Stimulated activated naive CD8-positive, alpha-beta T cell treated with anti-CD3 and anti-CD28 coated beads, Interleukin-15, Interleukin-2, amounts not matched to agents 100 ng/mL and 50 ng/mL, for 24 hours (primary cell): Measurements from ENCODE around the gene CHMP4A.

Source experiments
- H3K27ac Mint-ChIP-seq: one replicate; pipeline ENCODE4 v1.8.0; 2021; ENCODE audit warnings: mild to moderate bottlenecking, mixed read lengths
- H3K27me3 Mint-ChIP-seq: one replicate; pipeline ENCODE4 v1.8.0; 2021; ENCODE audit warnings: mixed read lengths
- H3K36me3 Mint-ChIP-seq: one replicate; pipeline ENCODE4 v1.8.0; 2021; ENCODE audit warnings: low read depth, mixed read lengths
- H3K4me1 Mint-ChIP-seq: one replicate; pipeline ENCODE4 v1.8.0; 2021; ENCODE audit warnings: low read depth, mixed read lengths
- H3K4me3 Mint-ChIP-seq: one replicate; pipeline ENCODE4 v1.8.0; 2021; ENCODE audit warnings: mild to moderate bottlenecking, mixed read lengths
- H3K9me3 Mint-ChIP-seq: one replicate; pipeline ENCODE4 v1.8.0; 2021; ENCODE audit warnings: mixed read lengths

CHMP4A gene

DNA sequence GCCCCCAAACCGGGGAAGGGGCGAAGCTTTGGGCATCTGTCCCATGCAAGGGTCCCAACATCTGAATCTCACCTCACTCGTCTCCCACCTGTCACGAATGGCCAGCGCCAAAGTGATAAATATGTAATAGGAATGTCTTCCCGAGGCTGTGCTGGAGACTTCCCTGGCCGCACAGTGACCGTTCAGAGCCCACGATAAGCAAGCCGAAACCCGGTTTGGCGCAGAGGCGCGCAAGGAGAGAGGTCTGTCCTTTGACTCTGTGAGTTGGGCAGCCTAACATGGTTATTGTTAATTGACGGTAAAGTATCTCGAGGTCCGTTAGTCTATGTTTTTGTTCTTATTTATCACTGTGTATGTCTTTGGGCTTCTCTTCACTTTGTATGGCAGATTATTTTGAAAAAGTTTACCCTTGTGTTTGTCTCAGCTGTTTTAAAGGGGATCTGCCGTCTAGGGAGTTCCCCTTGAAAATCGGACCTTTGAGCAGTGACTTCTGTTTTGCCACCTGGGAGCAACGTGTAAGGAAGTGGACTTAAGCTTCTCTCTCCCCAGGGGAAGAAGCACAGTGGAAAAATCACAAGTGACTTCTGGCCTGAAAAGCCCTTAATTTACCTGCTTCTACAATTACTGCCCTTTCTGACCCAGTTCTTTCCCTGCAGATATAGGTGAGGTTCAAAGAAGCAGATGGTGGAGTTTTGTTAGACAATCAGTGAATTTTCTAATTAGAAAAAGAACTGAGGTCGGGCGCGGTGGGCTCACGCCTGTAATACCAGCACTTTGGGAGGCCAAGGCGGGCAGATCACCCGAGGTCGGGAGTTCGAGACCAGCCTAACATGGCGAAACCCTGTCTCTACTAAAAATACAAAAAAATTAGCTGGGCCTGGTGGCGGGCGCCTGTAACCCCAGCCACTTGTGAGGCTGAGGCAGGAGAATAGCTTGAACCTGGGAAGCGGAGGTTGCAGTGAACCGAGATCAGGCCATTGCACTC, 16.9 kb downstream of the CHMP4A start:
- Mint-ChIP-seq H3K9me3 (no peaks in the 10 kb centered on the region), H3K4me1 (peaks cover 64% of the 10 kb centered on the region), H3K27ac (peak overlapping the region; percentile 89), H3K27me3 (no peaks in the 10 kb centered on the region), H3K36me3 (peaks cover 44% of the 10 kb centered on the region), H3K4me3 (peak overlapping the region; percentile 88)

GRCh38 chr14:24195186-24196070, 17.9 kb downstream of the CHMP4A start, which contains the start of gene TM9SF1:
TM9SF1 (minus strand) TSS chr14:24195441; CDS start chr14:24195019, 422 bp downstream.
- H3K27ac Mint-ChIP-seq = peak within 1 kb of the TSS; percentile 89
- peak within 1 kb of the TSS; percentile 88 for H3K4me3 Mint-ChIP-seq
- H3K4me1 Mint-ChIP-seq = peaks cover 63% of the 10 kb centered on the region

GRCh38 chr14:24194873-24195185, 18.5 kb downstream of the CHMP4A start:
- Mint-ChIP-seq H3K27ac (peak overlapping the region; percentile 89), H3K27me3 (no peaks in the 10 kb centered on the region), H3K4me1 (peaks cover 64% of the 10 kb centered on the region), H3K9me3 (no peaks in the 10 kb centered on the region), H3K36me3 (peaks cover 42% of the 10 kb centered on the region), H3K4me3 (peak overlapping the region; percentile 88)

More at GRCh38 chr14:24195186-24196070, 17.9 kb downstream of the CHMP4A start, which contains the start of gene TM9SF1:
- Mint-ChIP-seq H3K9me3 (no peaks in the 10 kb centered on the region), H3K27me3 (no peaks in the 10 kb centered on the region), H3K36me3 (peaks cover 42% of the 10 kb centered on the region)

DNA sequence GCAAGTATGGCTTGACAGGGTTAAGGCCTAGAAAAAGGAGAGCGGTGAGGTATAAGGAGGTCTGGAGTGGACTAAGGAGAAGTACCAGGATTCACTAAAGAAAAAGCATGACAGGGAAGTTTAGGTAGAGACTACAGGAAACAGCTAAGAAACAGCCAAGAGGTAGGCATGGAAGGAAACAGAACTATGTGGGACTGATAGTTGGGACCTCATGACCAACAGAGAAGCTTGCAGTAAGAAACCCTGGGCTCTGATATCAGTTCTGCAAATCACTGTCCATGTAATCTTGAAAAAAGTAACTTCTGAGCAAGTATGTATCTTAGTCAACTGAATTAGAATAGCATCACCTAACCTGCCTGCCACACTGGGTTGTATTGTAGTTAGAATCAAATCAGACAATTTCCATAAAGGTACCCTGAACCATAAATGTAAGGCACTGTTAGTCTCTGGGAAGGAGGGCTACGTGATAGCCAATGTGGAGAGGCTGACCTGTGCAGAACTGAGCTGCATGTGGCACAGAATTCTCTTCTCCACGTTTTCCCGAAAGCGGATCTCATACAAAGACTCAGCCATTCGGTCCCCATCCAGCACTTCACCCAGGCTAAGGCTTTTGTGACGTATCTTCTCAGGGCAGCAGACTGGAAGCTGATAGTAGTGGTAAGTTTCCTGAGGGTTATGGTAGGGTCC, 19.0 kb downstream of the CHMP4A start:
- H3K4me1 Mint-ChIP-seq = peaks cover 64% of the 10 kb centered on the region

DNA sequence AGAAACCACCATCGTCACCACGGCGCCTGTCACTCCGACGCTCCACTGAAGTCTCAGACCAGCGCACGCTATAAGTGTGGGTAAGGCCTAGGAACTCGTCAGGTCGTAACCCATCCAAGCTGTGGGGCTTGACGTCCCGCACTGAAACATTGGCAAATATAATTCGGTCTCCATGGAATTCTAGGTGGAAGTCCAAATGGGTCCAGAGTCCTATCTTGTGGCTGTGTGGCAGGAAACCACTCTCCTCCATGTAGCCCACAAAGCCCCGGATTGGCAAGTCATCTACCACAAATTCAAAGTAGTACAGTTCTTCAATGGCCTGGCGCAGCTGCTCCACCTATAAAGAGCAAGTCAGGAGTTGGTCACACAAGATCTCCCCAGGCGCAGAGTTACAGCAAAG, 20.4 kb downstream of the CHMP4A start:
- Mint-ChIP-seq H3K27me3 (no peaks in the 10 kb centered on the region), H3K4me3 (no peak overlapping the region), H3K36me3 (peaks cover 37% of the 10 kb centered on the region), H3K4me1 (peaks cover 61% of the 10 kb centered on the region), H3K9me3 (no peaks in the 10 kb centered on the region), H3K27ac (no peak overlapping the region)

More for the DNA sequence above, 19.0 kb downstream of the CHMP4A start:
- H3K9me3 Mint-ChIP-seq = no peaks in the 10 kb centered on the region
- H3K27ac Mint-ChIP-seq = peak overlapping the region; percentile 89
- no peaks in the 10 kb centered on the region for H3K27me3 Mint-ChIP-seq
- peaks cover 41% of the 10 kb centered on the region for H3K36me3 Mint-ChIP-seq
- peak overlapping the region; percentile 88 for H3K4me3 Mint-ChIP-seq

GRCh38 chr14:24190416-24190815, 22.9 kb downstream of the CHMP4A start:
- Mint-ChIP-seq H3K4me3 (no peak overlapping the region), H3K27me3 (no peaks in the 10 kb centered on the region), H3K4me1 (peaks cover 59% of the 10 kb centered on the region), H3K9me3 (no peaks in the 10 kb centered on the region), H3K27ac (no peak overlapping the region), H3K36me3 (peaks cover 47% of the 10 kb centered on the region)

DNA sequence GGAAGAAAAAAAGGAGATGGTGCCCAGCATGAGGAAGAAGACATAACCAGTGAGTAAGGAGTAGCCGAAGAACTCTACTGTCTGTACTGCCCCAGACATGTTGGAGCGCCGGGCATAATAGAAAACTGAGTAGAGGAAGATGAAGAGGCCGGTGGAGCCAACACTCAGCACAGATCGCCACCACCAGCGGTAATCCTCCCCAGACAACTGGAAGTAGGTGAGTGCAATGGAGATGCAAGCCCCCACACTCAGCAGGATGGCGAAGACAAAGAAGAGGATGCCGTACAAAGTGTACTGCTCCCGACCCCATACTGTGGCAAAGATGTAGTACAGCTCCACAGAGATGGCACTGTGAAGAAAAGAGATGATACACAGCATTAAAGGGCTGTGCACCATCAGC, 23.8 kb downstream of the CHMP4A start:
- H3K27ac Mint-ChIP-seq = peak overlapping the region; percentile 95
- H3K27me3 Mint-ChIP-seq = no peaks in the 10 kb centered on the region
- H3K4me3 Mint-ChIP-seq = peak overlapping the region; percentile 90
- peaks cover 50% of the 10 kb centered on the region for H3K36me3 Mint-ChIP-seq
- H3K4me1 Mint-ChIP-seq = peaks cover 53% of the 10 kb centered on the region
- H3K9me3 Mint-ChIP-seq = no peaks in the 10 kb centered on the region

DNA sequence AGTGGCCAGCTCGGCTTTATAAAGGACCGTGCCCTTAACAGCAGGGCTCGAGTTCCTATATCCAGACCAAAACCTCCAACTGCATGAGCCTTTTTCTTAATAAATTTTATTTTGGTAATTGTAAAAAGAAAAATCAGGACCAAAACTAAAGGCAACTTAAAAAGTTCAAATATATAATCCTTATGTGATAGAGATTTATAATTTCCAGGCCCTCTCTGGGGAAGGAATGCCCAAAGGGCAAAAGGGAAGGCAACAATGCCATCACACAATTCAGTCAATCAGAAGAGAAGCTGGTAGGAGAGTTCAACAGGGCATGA, 24.3 kb downstream of the CHMP4A start:
- peaks cover 48% of the 10 kb centered on the region for H3K4me1 Mint-ChIP-seq
- H3K4me3 Mint-ChIP-seq = peak overlapping the region; percentile 90

GRCh38 chr14:24188251-24189058, 24.8 kb downstream of the CHMP4A start, which contains the start of gene IPO4:
IPO4 (minus strand) TSS chr14:24188816; CDS start chr14:24188787, 29 bp downstream.
- Mint-ChIP-seq H3K36me3 (peaks cover 53% of the 10 kb centered on the region), H3K27me3 (no peaks in the 10 kb centered on the region), H3K27ac (peak within 1 kb of the TSS; percentile 95), H3K9me3 (no peaks in the 10 kb centered on the region), H3K4me3 (peak within 1 kb of the TSS; percentile 90), H3K4me1 (peaks cover 46% of the 10 kb centered on the region)

More for the DNA sequence above, 24.3 kb downstream of the CHMP4A start:
- H3K27ac Mint-ChIP-seq = peak overlapping the region; percentile 95
- no peaks in the 10 kb centered on the region for H3K27me3 Mint-ChIP-seq
- H3K36me3 Mint-ChIP-seq = peaks cover 50% of the 10 kb centered on the region
- no peaks in the 10 kb centered on the region for H3K9me3 Mint-ChIP-seq

DNA sequence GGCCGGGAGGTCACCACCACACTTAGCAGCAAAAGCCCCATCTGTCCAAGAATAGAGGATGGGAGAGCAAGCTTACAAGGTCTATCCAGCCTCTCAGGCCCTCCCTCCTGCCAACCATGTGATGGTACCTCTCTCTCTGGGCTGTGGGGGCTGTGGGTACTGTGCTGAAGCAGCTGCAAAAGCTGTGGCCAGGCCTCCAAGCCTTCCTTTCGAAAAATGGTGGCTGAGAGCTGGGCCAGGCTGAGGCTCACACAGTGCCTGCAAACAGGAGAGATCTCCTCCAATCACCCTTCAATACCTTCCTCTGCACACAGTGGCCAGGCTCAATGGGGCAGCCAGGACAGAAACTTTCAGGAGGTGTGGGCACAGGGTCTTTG, 25.8 kb downstream of the CHMP4A start:
- peak overlapping the region; percentile 95 for H3K27ac Mint-ChIP-seq
- peak overlapping the region; percentile 90 for H3K4me3 Mint-ChIP-seq
- H3K9me3 Mint-ChIP-seq = no peaks in the 10 kb centered on the region
- no peaks in the 10 kb centered on the region for H3K27me3 Mint-ChIP-seq
- peaks cover 53% of the 10 kb centered on the region for H3K36me3 Mint-ChIP-seq
- H3K4me1 Mint-ChIP-seq = peaks cover 39% of the 10 kb centered on the region

DNA sequence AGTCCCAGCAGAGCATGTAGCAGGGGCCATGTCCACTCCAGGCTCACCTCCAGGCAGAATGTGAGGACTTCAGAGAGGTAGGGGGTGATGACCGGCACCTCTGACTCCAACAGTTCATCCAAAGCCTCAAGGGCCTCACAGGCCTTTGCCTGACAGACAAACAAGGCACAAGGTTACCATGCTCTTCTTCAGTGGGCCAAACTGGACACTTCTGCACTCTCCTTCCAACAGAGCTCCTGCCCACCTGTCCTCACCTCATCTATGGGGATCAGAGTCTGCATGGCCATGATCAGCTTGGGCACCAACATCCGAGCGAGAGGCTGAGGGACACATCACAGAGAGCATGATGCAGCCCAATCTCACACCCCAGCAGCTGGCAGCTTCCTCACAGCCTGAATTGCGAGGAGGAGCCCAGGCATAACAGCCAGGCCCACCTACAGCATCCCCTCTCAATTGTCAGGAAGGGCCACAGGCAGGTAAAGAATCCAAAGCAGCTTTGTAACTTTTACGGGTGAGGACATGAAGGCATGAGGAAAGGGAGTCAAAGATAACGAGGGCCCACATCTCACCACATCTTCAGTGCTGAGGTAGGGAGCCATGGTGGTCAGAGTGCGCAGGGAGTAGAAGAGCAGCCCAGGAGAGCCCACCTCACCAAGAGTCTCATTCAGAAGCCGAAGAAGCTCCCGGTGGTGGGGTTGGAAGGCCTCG, 26.3 kb downstream of the CHMP4A start:
- H3K4me3 Mint-ChIP-seq = peak overlapping the region; percentile 90
- peaks cover 54% of the 10 kb centered on the region for H3K36me3 Mint-ChIP-seq
- peak overlapping the region; percentile 59 for H3K27ac Mint-ChIP-seq
- no peaks in the 10 kb centered on the region for H3K9me3 Mint-ChIP-seq
- H3K27me3 Mint-ChIP-seq = no peaks in the 10 kb centered on the region
- H3K4me1 Mint-ChIP-seq = peaks cover 34% of the 10 kb centered on the region

DNA sequence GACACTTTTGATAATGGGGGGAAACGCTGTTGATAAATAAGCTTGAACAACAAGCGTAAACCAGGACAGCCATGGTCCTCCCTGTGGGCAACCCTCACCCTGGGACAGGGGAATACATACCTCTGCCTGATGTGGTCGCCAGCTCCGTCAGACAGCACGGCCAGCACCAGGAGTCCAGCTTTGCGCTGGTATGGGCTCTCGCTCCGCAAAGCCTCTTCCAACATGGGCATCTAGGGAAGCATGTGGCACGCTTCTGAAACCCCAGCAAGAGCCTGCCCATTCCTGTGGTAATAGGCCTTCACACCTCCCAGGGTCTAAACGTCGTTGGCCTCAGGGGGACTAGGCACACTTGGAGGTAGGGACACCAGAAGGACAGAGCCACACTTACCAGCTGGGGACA, 27.5 kb downstream of the CHMP4A start:
- H3K4me3 Mint-ChIP-seq = no peak overlapping the region
- peaks cover 32% of the 10 kb centered on the region for H3K4me1 Mint-ChIP-seq
- peak overlapping the region; percentile 55 for H3K27ac Mint-ChIP-seq
- H3K27me3 Mint-ChIP-seq = no peaks in the 10 kb centered on the region
- no peaks in the 10 kb centered on the region for H3K9me3 Mint-ChIP-seq
- H3K36me3 Mint-ChIP-seq = peaks cover 57% of the 10 kb centered on the region

GRCh38 chr14:24185026-24185425, 28.3 kb downstream of the CHMP4A start:
- Mint-ChIP-seq H3K27me3 (no peaks in the 10 kb centered on the region), H3K27ac (no peak overlapping the region), H3K4me1 (peaks cover 27% of the 10 kb centered on the region), H3K36me3 (peaks cover 54% of the 10 kb centered on the region), H3K4me3 (no peak overlapping the region), H3K9me3 (no peaks in the 10 kb centered on the region)
